HepG2 (cell line): ENCODE measurements around the gene SLC34A3. TPM values are rescaled to one million over a fixed set of nuclear protein-coding genes. Genes with fewer than 3 reads are reported as not detected.
A peak's percentile ranks its signal among the peaks of the same experiment; 100 is the strongest.

Source experiments
- FOXP1 ChIP-seq, 2 experiments: fragments of 450-650 bp in 1 of 2; IDR thresholded peaks; 2 replicates each; pipeline ENCODE4 v1.6.1; 2017 to 2018; ENCODE audit warnings: antibody characterized with exemption in 1 of 2
- KLF12 ChIP-seq: sonication (generic); formaldehyde crosslinking; IDR thresholded peaks from 2 replicates; pipeline ENCODE4 v1.4.0; 2020; ENCODE audit warnings: missing genetic modification reagents, borderline replicate concordance
- PHF21A ChIP-seq: sonication (generic); formaldehyde crosslinking; IDR thresholded peaks from 2 replicates; pipeline ENCODE4 v1.5.0; 2020; ENCODE audit warnings: mild to moderate bottlenecking, missing genetic modification reagents
- POLR2A ChIP-seq, 2 experiments: IDR thresholded peaks; 2 replicates each; pipeline ENCODE4 v1.6.1; 2011; ENCODE audit warnings: low read depth in 2 of 2, low read length in 2 of 2, mild to moderate bottlenecking in 1 of 2, moderate library complexity in 1 of 2; ENCODE audit not compliant: insufficient read depth in 1 of 2
- ZNF121 ChIP-seq: sonication (generic); formaldehyde crosslinking; IDR thresholded peaks from 2 replicates; pipeline ENCODE4 v1.5.0; 2020; ENCODE audit warnings: mild to moderate bottlenecking, missing genetic modification reagents
- ZNF256 ChIP-seq: sonication (generic); formaldehyde crosslinking; conservative IDR thresholded peaks from 2 replicates; pipeline ENCODE4 v1.4.0; 2020; ENCODE audit warnings: missing genetic modification reagents
- ZNF446 ChIP-seq: sonication (generic); formaldehyde crosslinking; IDR thresholded peaks from 2 replicates; pipeline ENCODE4 v1.5.0; 2020; ENCODE audit warnings: mild to moderate bottlenecking, missing genetic modification reagents
- ZNF761 ChIP-seq: sonication (generic); formaldehyde crosslinking; conservative IDR thresholded peaks from 2 replicates; pipeline ENCODE4 v1.4.0; 2020; ENCODE audit warnings: mild to moderate bottlenecking, missing genetic modification reagents
- ZNF83 ChIP-seq: sonication (generic); formaldehyde crosslinking; IDR thresholded peaks from 2 replicates; pipeline ENCODE4 v1.4.0; 2020; ENCODE audit warnings: missing genetic modification reagents, mild to moderate bottlenecking, borderline replicate concordance
- polyA plus RNA-seq, 8 experiments: library from polyadenylated mRNA; depleted of rRNA in 3 of 8; stranded (reverse) in 7 of 8; unstranded in 1 of 8; fragments of >200 nt; fragmentation: Illumina TruSeq in 4 of 8; extraction: Trizol in 4 of 8; gene quantifications; 2 replicates each; pipeline versions ENCODE4 v1.2.1 to v1.2.3, GENCODE V29; 2011 to 2016; ENCODE audit warnings: low read depth in 4 of 8, missing spikeins in 1 of 8, mixed read lengths in 1 of 8; ENCODE audit not compliant: insufficient read depth in 1 of 8
- total RNA-seq, 5 experiments: library from RNA; depleted of rRNA; stranded (reverse); fragments of >200 nt; fragmentation: Illumina TruSeq; extraction: Trizol; gene quantifications; 2 replicates each; pipeline ENCODE4 v1.2.3, GENCODE V29; 2016; ENCODE audit warnings: low read depth in 1 of 5
- TF ChIP-seq, protein P1 (sequence below): sonication (generic); formaldehyde crosslinking; IDR thresholded peaks from 2 replicates; pipeline ENCODE4 v1.5.0; 2020; ENCODE audit warnings: mild to moderate bottlenecking, missing genetic modification reagents, borderline replicate concordance
- TF ChIP-seq, protein P2 (sequence below): fragments of 450-650 bp; IDR thresholded peaks from 2 replicates; pipeline ENCODE4 v1.6.1; 2017
- TF ChIP-seq, protein P3 (sequence below): sonication (generic); formaldehyde crosslinking; IDR thresholded peaks from 2 replicates; pipeline ENCODE4 v1.4.0; 2020; ENCODE audit warnings: missing genetic modification reagents, mild to moderate bottlenecking, borderline replicate concordance
- TF ChIP-seq, protein P4 (sequence below): sonication (generic); formaldehyde crosslinking; IDR thresholded peaks from 2 replicates; pipeline ENCODE4 v1.4.0; 2020; ENCODE audit warnings: missing genetic modification reagents

The SLC34A3 gene
- total and polyA plus RNA-seq, 2 of the 13 experiments (the other 11 are each of a cell fraction or from before 2014, with no cell fraction given) = 0.07 to 1.0 TPM

DNA sequence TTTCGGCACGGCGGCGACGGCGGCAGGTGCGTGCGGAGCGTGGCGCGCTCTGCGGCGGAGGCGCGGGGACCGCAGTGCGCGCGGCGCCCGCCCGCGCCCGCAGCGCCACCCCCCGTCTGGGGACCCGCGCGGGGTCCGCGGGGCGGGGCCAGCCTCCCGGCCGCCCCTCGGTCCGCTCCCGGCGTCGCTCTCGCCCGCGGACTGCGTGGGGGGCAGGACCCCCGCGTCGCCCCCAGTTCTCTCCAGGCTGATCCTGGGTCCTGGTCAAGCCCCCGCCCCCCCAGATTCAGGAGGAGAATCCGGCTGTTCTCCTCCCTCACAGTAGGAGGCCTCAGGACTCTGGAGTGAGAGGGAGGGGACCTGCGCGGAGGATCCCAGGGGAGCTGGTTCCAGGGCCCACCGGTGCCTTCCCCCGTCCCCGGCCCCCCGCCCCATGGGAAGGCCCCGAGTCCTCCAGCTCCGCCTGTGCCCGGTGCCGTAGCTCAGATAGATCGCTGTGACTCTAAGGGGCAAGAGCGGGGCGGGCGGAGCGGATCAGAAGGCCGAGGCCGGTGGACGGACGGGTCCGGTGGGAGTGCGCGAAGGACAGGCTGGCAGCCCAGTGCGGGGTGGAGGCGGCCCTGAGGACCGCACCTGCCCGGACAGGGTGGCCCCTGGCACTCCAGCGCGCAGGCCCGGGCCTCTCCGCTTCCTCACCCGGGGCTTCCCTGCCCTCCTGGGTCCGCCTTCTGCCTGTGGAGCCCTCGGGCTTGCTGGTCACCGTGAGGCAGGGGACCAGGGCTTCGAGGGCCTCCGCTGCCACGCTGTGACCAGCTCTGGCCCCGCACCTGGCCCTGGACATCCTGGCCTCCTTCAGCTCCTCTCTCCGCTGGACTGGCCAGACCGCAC is 8.3 kb upstream of the SLC34A3 start, which contains the start of gene RNF208 (continued):
- TF ChIP-seq, protein P1, sequence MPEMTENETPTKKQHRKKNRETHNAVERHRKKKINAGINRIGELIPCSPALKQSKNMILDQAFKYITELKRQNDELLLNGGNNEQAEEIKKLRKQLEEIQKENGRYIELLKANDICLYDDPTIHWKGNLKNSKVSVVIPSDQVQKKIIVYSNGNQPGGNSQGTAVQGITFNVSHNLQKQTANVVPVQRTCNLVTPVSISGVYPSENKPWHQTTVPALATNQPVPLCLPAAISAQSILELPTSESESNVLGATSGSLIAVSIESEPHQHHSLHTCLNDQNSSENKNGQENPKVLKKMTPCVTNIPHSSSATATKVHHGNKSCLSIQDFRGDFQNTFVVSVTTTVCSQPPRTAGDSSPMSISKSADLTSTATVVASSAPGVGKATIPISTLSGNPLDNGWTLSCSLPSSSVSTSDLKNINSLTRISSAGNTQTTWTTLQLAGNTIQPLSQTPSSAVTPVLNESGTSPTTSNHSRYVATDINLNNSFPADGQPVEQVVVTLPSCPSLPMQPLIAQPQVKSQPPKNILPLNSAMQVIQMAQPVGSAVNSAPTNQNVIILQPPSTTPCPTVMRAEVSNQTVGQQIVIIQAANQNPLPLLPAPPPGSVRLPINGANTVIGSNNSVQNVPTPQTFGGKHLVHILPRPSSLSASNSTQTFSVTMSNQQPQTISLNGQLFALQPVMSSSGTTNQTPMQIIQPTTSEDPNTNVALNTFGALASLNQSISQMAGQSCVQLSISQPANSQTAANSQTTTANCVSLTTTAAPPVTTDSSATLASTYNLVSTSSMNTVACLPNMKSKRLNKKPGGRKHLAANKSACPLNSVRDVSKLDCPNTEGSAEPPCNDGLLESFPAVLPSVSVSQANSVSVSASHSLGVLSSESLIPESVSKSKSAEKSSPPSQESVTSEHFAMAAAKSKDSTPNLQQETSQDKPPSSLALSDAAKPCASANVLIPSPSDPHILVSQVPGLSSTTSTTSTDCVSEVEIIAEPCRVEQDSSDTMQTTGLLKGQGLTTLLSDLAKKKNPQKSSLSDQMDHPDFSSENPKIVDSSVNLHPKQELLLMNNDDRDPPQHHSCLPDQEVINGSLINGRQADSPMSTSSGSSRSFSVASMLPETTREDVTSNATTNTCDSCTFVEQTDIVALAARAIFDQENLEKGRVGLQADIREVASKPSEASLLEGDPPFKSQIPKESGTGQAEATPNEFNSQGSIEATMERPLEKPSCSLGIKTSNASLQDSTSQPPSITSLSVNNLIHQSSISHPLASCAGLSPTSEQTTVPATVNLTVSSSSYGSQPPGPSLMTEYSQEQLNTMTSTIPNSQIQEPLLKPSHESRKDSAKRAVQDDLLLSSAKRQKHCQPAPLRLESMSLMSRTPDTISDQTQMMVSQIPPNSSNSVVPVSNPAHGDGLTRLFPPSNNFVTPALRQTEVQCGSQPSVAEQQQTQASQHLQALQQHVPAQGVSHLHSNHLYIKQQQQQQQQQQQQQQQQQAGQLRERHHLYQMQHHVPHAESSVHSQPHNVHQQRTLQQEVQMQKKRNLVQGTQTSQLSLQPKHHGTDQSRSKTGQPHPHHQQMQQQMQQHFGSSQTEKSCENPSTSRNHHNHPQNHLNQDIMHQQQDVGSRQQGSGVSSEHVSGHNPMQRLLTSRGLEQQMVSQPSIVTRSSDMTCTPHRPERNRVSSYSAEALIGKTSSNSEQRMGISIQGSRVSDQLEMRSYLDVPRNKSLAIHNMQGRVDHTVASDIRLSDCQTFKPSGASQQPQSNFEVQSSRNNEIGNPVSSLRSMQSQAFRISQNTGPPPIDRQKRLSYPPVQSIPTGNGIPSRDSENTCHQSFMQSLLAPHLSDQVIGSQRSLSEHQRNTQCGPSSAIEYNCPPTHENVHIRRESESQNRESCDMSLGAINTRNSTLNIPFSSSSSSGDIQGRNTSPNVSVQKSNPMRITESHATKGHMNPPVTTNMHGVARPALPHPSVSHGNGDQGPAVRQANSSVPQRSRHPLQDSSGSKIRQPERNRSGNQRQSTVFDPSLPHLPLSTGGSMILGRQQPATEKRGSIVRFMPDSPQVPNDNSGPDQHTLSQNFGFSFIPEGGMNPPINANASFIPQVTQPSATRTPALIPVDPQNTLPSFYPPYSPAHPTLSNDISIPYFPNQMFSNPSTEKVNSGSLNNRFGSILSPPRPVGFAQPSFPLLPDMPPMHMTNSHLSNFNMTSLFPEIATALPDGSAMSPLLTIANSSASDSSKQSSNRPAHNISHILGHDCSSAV (CRISPR knock-in tag) = no peak
- TF ChIP-seq PHF21A (CRISPR knock-in tag) (no peak), ZNF121 (CRISPR knock-in tag) (no peak), ZNF256 (CRISPR knock-in tag) (no peak), FOXP1 (IDR thresholded peaks at IDR 0.05) (no peak), FOXP1 (CRISPR knock-in tag; IDR thresholded peaks at IDR 0.05) (no peak), ZNF446 (CRISPR knock-in tag) (no peak), ZNF761 (no peak), POLR2A (IDR thresholded peaks at IDR 0.05; ENCODE audit: insufficient read depth in 1 of 2, low read depth in 2 of 2, low read length in 2 of 2) (peak in 1 of 2 experiments; percentile 21; a peak in 1 of 4 replicates), KLF12 (CRISPR knock-in tag) (no peak), ZNF83 (no peak)
- TF ChIP-seq, protein P2, sequence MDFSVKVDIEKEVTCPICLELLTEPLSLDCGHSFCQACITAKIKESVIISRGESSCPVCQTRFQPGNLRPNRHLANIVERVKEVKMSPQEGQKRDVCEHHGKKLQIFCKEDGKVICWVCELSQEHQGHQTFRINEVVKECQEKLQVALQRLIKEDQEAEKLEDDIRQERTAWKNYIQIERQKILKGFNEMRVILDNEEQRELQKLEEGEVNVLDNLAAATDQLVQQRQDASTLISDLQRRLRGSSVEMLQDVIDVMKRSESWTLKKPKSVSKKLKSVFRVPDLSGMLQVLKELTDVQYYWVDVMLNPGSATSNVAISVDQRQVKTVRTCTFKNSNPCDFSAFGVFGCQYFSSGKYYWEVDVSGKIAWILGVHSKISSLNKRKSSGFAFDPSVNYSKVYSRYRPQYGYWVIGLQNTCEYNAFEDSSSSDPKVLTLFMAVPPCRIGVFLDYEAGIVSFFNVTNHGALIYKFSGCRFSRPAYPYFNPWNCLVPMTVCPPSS = no peak
- TF ChIP-seq, protein P3, sequence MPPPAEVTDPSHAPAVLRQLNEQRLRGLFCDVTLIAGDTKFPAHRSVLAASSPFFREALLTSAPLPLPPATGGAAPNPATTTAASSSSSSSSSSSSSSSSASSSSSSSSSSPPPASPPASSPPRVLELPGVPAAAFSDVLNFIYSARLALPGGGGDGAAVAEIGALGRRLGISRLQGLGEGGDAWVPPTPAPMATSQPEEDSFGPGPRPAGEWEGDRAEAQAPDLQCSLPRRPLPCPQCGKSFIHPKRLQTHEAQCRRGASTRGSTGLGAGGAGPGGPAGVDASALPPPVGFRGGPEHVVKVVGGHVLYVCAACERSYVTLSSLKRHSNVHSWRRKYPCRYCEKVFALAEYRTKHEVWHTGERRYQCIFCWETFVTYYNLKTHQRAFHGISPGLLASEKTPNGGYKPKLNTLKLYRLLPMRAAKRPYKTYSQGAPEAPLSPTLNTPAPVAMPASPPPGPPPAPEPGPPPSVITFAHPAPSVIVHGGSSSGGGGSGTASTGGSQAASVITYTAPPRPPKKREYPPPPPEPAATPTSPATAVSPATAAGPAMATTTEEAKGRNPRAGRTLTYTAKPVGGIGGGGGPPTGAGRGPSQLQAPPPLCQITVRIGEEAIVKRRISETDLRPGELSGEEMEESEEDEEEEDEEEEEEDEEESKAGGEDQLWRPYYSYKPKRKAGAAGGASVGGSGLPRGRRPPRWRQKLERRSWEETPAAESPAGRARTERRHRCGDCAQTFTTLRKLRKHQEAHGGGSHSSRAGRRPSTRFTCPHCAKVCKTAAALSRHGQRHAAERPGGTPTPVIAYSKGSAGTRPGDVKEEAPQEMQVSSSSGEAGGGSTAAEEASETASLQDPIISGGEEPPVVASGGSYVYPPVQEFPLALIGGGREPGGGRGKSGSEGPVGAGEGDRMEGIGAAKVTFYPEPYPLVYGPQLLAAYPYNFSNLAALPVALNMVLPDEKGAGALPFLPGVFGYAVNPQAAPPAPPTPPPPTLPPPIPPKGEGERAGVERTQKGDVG (CRISPR knock-in tag) = no peak
- TF ChIP-seq, protein P4, sequence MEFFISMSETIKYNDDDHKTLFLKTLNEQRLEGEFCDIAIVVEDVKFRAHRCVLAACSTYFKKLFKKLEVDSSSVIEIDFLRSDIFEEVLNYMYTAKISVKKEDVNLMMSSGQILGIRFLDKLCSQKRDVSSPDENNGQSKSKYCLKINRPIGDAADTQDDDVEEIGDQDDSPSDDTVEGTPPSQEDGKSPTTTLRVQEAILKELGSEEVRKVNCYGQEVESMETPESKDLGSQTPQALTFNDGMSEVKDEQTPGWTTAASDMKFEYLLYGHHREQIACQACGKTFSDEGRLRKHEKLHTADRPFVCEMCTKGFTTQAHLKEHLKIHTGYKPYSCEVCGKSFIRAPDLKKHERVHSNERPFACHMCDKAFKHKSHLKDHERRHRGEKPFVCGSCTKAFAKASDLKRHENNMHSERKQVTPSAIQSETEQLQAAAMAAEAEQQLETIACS = 0 out of 2 replicates have a peak, but pooled peaks have one; percentile 0
